HG02852 (cell line): Measurements from ENCODE around the gene TAL1.

Experiments
- ATAC-seq: cut with Tn5 transposase; IDR thresholded peaks from one replicate; pipeline ENCODE4 v1.9.1; 2021; ENCODE audit warnings: mild to moderate bottlenecking, moderate library complexity; ENCODE audit not compliant: unreplicated experiment

The TAL1 gene

GRCh38 chr1:47178654-47179016 lies 53.4 kb downstream of the TAL1 start:
- no peak for ATAC-seq

GRCh38 chr1:47178020-47178419 lies 54.0 kb downstream of the TAL1 start:
- no peak for ATAC-seq

- ATAC-seq: no peak
These were observed 56.6 kb downstream of the TAL1 start for GRCh38 chr1:47175227-47175934.

GRCh38 chr1:47174656-47175020 lies 57.4 kb downstream of the TAL1 start:
- ATAC-seq: no peak

- ATAC-seq: no peak
These were observed 59.2 kb downstream of the TAL1 start for GRCh38 chr1:47172782-47173181.
